ENCODE measurements around the gene MLLT1. TPM values are rescaled to one million over a fixed set of nuclear protein-coding genes. Genes with fewer than 3 reads are reported as not detected.

Gene MLLT1
- total RNA-seq, 4 donors from 2014 or later = 7.0 to 19.0 (median 10.4) TPM

- TF ChIP-seq CTCF (IDR thresholded peaks at IDR 0.05; ENCODE audit: low read depth) = no peak
These were observed 46.5 kb downstream of the MLLT1 start for GRCh38 chr19:6233056-6233826.

DNA sequence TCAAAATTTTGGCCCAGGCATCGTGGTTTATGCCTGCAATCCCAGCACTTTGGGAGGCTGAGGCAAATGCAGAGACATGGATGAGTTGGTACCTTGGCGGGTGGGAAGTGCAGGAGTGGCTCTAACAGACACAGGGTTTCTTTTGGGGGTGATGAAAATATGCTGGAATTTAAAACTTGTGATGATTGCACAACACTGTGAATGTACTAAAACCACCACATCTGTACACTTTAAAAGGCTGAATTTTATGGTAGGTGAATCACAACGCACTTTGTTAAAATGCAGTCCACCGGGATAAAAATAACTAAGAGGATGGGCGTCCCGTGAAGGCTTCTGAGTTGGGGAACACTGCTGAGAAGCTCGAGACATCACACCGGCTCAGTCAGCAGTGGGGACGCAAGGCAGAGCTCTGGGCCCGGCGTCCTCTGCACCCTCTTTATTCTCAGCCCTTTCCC is 47.1 kb downstream of the MLLT1 start:
- TF ChIP-seq CTCF (IDR thresholded peaks at IDR 0.05; ENCODE audit: low read depth) = no peak

DNA sequence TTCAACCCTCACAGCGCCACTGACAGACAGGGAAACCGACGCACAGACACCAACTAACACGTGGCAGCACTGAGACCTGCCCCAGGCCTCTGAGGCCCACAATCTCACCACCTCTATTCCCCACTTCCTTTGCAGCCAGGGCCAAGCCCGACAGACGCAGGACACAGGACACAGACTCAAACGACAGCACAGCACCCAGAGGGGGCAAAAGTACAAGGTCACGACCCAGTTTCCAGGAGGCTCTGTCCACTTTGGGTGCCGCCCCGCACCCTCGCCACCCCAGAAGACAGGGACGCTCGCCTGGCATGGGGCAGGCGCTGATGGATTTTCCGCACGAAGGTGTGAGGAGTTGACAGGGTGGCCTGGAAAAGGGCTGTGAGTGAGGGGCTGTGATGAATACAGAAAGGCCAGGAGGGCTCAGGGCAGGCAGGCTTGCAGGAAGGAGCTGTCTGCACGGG is 48.8 kb downstream of the MLLT1 start:
- no peak for TF ChIP-seq CTCF (IDR thresholded peaks at IDR 0.05; ENCODE audit: low read depth)

DNA sequence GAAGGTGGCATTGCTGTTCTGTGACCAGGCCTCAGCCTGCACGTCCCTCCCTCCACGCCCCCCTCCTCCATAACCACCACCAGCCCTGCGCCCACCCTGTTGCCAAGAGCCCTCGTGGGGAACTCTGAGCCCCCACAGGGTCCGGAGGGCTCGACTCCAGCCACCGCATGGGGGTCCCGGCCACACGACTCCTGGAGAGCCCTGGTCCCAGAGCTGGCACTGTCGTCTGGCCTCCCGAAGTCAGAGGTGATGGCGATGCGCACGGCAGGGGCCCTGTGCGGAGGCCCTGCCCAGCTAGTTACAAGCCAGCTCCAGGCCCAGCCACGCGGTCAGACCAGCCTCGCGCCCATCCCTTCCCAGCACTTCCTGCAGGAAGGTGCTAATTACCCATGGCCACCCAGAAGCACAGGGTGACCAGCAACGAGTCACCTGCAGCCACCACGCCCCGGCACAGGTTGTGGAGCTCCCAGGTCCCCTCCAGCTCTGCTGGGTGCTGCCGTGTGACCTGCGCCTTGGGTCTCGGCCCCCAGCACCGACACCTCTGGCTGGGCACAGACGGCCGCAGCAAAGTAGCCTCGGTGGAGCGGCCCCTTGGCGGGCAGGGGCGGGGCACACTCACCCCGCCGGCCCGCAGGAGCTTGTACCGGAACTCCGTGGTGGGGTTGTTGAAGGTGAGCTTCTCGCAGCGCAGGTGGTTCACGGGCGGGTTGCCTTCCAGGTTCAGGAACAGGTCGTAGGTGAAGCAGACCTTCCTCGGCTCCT is 49.6 kb downstream of the MLLT1 start:
- TF ChIP-seq CTCF (IDR thresholded peaks at IDR 0.05; ENCODE audit: low read depth) = no peak

GRCh38 chr19:6229216-6229913 is 50.4 kb downstream of the MLLT1 start:
- no peak for TF ChIP-seq CTCF (IDR thresholded peaks at IDR 0.05; ENCODE audit: low read depth)

DNA sequence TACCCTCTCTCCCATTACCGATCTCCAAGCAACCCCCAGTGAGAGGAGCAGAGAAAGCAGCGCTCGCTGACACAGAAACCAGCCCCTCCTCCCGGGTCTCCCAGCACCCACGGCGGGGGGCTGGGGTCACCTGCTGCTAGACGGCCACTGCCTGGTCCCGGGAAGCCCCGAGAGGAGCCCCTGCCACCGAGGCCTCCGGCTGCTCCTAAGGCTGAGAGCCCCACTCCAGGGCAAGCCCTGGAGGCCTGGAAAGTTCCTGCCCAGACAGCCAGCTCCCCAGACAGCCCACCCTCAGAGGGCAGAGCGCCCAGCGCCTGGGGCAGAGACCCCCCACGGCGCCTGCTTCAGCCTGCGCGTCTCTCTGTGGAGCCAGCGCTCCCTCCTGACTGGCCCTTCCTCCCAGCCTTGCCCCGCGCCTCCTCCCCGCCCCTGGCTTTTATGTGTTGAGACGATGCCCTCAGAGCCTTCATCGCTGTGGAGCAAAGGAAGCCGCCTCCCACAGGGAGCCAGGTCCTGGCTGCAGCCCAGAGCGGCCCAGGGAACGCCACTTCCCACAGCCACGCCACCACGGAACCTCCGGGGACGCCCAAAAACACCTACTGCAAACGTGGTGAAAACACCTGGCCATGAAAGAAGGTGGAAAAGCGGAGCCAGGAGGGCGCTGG is 51.1 kb downstream of the MLLT1 start:
- TF ChIP-seq CTCF (IDR thresholded peaks at IDR 0.05; ENCODE audit: low read depth) = no peak

All from subcutaneous adipose tissue (tissue), 4 donors.